ENCODE data around the gene OGN. TPM values are rescaled to one million over a fixed set of nuclear protein-coding genes. Genes with fewer than 3 reads are reported as not detected.
A peak's percentile ranks its signal among the peaks of the same experiment; 100 is the strongest.

The OGN gene
- total and polyA plus RNA-seq, 10 of the 15 experiments (the other 5 are each of a cell fraction or from before 2014, with no cell fraction given), result 0.04 to 2.5 (median 0.15) TPM; not detected in 4

DNA sequence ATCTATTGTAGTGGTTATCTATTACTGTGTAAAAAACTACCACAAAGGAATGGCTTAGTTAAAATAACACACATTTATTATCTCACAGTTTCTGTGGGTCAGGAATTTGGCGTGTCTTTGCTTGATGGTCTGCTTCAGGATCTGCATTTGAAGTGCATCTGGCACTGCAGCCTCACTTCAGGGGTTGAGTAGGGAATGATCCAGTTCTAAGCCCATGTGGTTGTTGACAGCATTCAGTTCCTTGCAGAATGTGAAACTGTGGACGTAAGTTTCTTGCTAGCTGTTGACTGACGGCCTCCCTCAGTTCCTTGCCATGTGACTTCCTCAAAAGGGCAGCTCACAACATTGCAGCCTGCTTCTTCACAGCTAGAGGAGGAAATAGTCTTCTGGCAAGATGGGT is 2.1 kb upstream of the OGN start:
- Histone ChIP-seq H3K36me3 (ENCODE audit: control insufficient read depth in 2 of 2, insufficient read depth in 2 of 2, low read length in 1 of 2) (no peaks in the 10 kb centered on the region), H3K9me3 (replicated peaks; ENCODE audit: control insufficient read depth, insufficient read depth, low read length) (no peaks in the 10 kb centered on the region), H3K27ac (ENCODE audit: control insufficient read depth, insufficient read depth) (no peak overlapping the region), H3K27me3 (replicated peaks in 1 of 2; ENCODE audit: control insufficient read depth in 2 of 2, insufficient read depth in 2 of 2, low read length in 1 of 2) (no peaks in the 10 kb centered on the region), H3K4me3 (peak overlapping the region; percentile 6; the same call in 1 of the 2 replicates), H3K4me2 (ENCODE audit: control insufficient read depth, insufficient read depth) (peak overlapping the region; percentile 55; the same call in 1 of the 2 replicates), H3K4me1 (ENCODE audit: control insufficient read depth, insufficient read depth, low read length) (no peaks in the 10 kb centered on the region), H4K20me1 (ENCODE audit: control insufficient read depth, insufficient read depth) (no peaks in the 10 kb centered on the region), H3K9ac (ENCODE audit: control insufficient read depth, insufficient read depth, low read length) (no peak overlapping the region), H2AFZ (ENCODE audit: control insufficient read depth, low read depth, low read length) (peak overlapping the region; percentile 67), H3K79me2 (ENCODE audit: control insufficient read depth, insufficient read depth, low read length) (no peaks in the 10 kb centered on the region)
- no TSS peak for BruUV-seq (replicated peaks)
- ATAC-seq (peak; percentile 93), DNase-seq (ENCODE audit: low read depth, low spot score) (peak; percentile 21), FAIRE-seq (peak; percentile 78)
- CTCF ChIA-PET, result interaction anchor here (0.6 to 0.9 kb wide), 2 partner anchors 15 to 31 kb away, joined by 3 read pairs; no protein-coding TSS in a partner anchor
- intact Hi-C loops (cut with micrococcal nuclease; ENCODE audit: unreplicated experiment), result no loop called here
- in situ Hi-C loops (cut with MboI), result no loop called here
- POLR2A ChIA-PET, result no interaction called here
- RAD21 ChIA-PET (ENCODE audit: unreplicated experiment), result no interaction called here
- SMC1A ChIA-PET (ENCODE audit: uncharacterized antibody, unreplicated experiment), result interaction anchor here (1.5 kb wide), 1 partner anchor 78 kb away, joined by 3 read pairs; no protein-coding TSS in a partner anchor
- 17% methylated on average over 3 of the region's 3 CpGs for WGBS (ENCODE audit: insufficient coverage, insufficient replicate concordance, low lambda C conversion rate, missing lambda C conversion rate)
- TF ChIP-seq JUND (IDR thresholded peaks at IDR 0.05; ENCODE audit: low read depth, low read length) (no peak), EZH2 (IDR thresholded peaks at IDR 0.05; ENCODE audit: borderline replicate concordance, control insufficient read depth, low read depth, low read length) (no peak), TCF7 (IDR thresholded peaks at IDR 0.05; ENCODE audit: borderline replicate concordance) (no peak), SMC3 (IDR thresholded peaks at IDR 0.05; ENCODE audit: borderline replicate concordance, low read length) (no peak), SP1 (IDR thresholded peaks at IDR 0.05; ENCODE audit: low read depth, low read length) (no peak), TCF12 (IDR thresholded peaks at IDR 0.05; ENCODE audit: low read depth, low read length) (no peak), TCF3 (IDR thresholded peaks at IDR 0.05; ENCODE audit: borderline replicate concordance, insufficient read depth, low read depth, low read length) (no peak), TAF1 (IDR thresholded peaks at IDR 0.05; ENCODE audit: borderline replicate concordance, low read depth, low read length) (no peak), CREB1 (IDR thresholded peaks at IDR 0.05; ENCODE audit: low read depth) (no peak)
- TF ChIP-seq, protein P1, sequence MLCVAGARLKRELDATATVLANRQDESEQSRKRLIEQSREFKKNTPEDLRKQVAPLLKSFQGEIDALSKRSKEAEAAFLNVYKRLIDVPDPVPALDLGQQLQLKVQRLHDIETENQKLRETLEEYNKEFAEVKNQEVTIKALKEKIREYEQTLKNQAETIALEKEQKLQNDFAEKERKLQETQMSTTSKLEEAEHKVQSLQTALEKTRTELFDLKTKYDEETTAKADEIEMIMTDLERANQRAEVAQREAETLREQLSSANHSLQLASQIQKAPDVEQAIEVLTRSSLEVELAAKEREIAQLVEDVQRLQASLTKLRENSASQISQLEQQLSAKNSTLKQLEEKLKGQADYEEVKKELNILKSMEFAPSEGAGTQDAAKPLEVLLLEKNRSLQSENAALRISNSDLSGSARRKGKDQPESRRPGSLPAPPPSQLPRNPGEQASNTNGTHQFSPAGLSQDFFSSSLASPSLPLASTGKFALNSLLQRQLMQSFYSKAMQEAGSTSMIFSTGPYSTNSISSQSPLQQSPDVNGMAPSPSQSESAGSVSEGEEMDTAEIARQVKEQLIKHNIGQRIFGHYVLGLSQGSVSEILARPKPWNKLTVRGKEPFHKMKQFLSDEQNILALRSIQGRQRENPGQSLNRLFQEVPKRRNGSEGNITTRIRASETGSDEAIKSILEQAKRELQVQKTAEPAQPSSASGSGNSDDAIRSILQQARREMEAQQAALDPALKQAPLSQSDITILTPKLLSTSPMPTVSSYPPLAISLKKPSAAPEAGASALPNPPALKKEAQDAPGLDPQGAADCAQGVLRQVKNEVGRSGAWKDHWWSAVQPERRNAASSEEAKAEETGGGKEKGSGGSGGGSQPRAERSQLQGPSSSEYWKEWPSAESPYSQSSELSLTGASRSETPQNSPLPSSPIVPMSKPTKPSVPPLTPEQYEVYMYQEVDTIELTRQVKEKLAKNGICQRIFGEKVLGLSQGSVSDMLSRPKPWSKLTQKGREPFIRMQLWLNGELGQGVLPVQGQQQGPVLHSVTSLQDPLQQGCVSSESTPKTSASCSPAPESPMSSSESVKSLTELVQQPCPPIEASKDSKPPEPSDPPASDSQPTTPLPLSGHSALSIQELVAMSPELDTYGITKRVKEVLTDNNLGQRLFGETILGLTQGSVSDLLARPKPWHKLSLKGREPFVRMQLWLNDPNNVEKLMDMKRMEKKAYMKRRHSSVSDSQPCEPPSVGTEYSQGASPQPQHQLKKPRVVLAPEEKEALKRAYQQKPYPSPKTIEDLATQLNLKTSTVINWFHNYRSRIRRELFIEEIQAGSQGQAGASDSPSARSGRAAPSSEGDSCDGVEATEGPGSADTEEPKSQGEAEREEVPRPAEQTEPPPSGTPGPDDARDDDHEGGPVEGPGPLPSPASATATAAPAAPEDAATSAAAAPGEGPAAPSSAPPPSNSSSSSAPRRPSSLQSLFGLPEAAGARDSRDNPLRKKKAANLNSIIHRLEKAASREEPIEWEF (IDR thresholded peaks at IDR 0.05; ENCODE audit: insufficient replicate concordance, low read depth, low read length), result no peak
- TF ChIP-seq, protein P2, sequence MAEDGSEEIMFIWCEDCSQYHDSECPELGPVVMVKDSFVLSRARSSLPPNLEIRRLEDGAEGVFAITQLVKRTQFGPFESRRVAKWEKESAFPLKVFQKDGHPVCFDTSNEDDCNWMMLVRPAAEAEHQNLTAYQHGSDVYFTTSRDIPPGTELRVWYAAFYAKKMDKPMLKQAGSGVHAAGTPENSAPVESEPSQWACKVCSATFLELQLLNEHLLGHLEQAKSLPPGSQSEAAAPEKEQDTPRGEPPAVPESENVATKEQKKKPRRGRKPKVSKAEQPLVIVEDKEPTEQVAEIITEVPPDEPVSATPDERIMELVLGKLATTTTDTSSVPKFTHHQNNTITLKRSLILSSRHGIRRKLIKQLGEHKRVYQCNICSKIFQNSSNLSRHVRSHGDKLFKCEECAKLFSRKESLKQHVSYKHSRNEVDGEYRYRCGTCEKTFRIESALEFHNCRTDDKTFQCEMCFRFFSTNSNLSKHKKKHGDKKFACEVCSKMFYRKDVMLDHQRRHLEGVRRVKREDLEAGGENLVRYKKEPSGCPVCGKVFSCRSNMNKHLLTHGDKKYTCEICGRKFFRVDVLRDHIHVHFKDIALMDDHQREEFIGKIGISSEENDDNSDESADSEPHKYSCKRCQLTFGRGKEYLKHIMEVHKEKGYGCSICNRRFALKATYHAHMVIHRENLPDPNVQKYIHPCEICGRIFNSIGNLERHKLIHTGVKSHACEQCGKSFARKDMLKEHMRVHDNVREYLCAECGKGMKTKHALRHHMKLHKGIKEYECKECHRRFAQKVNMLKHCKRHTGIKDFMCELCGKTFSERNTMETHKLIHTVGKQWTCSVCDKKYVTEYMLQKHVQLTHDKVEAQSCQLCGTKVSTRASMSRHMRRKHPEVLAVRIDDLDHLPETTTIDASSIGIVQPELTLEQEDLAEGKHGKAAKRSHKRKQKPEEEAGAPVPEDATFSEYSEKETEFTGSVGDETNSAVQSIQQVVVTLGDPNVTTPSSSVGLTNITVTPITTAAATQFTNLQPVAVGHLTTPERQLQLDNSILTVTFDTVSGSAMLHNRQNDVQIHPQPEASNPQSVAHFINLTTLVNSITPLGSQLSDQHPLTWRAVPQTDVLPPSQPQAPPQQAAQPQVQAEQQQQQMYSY (CRISPR knock-in tag; IDR thresholded peaks at IDR 0.05), result no peak
- TF ChIP-seq, protein P3, sequence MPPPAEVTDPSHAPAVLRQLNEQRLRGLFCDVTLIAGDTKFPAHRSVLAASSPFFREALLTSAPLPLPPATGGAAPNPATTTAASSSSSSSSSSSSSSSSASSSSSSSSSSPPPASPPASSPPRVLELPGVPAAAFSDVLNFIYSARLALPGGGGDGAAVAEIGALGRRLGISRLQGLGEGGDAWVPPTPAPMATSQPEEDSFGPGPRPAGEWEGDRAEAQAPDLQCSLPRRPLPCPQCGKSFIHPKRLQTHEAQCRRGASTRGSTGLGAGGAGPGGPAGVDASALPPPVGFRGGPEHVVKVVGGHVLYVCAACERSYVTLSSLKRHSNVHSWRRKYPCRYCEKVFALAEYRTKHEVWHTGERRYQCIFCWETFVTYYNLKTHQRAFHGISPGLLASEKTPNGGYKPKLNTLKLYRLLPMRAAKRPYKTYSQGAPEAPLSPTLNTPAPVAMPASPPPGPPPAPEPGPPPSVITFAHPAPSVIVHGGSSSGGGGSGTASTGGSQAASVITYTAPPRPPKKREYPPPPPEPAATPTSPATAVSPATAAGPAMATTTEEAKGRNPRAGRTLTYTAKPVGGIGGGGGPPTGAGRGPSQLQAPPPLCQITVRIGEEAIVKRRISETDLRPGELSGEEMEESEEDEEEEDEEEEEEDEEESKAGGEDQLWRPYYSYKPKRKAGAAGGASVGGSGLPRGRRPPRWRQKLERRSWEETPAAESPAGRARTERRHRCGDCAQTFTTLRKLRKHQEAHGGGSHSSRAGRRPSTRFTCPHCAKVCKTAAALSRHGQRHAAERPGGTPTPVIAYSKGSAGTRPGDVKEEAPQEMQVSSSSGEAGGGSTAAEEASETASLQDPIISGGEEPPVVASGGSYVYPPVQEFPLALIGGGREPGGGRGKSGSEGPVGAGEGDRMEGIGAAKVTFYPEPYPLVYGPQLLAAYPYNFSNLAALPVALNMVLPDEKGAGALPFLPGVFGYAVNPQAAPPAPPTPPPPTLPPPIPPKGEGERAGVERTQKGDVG (CRISPR knock-in tag; IDR thresholded peaks at IDR 0.05), result no peak

Data from GM12878 (cell line).